Kidney glomerular epithelial cell (primary cell): ENCODE results near the gene PIAS4.
"Not testable (repeated sequence)": the region's sequence is repeated elsewhere in the genome, so short reads cannot be mapped to it uniquely, and the experiment has no call there.

Experiments
- DNase-seq: peaks from one replicate; lab custom pipeline; 2025; lab: John Stamatoyannopoulos, UW

The PIAS4 gene

GRCh38 chr19:3998667-3999412 lies 8.7 kb upstream of the PIAS4 start:
- DNase-seq = not testable (repeated sequence)

- DNase-seq = not testable (repeated sequence)
Observed at GRCh38 chr19:4000798-4001197, 6.7 kb upstream of the PIAS4 start.

DNA sequence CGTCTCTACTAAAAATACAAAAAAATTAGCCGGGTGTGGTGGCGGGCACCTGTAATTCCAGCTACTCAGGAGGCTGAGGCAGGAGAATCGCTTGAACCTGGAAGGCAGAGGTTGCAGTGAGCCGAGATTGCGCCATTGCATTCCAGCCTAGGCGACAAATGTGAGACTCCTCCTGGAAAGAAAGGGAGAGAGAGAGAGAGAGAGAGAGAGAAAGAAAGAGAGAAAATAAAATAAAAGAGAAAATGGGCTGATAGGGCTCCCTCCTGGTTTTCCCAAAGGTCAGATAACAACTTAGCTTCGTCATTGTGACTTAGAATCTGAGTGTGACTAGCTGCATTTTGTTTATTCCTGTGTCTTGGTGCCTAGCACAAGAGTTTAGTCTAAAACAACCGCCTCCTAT lies 2.1 kb upstream of the PIAS4 start:
- DNase-seq = not testable (repeated sequence)

GRCh38 chr19:4007836-4008539 lies 452 bp downstream of the PIAS4 start:
- DNase-seq = no peak

DNA sequence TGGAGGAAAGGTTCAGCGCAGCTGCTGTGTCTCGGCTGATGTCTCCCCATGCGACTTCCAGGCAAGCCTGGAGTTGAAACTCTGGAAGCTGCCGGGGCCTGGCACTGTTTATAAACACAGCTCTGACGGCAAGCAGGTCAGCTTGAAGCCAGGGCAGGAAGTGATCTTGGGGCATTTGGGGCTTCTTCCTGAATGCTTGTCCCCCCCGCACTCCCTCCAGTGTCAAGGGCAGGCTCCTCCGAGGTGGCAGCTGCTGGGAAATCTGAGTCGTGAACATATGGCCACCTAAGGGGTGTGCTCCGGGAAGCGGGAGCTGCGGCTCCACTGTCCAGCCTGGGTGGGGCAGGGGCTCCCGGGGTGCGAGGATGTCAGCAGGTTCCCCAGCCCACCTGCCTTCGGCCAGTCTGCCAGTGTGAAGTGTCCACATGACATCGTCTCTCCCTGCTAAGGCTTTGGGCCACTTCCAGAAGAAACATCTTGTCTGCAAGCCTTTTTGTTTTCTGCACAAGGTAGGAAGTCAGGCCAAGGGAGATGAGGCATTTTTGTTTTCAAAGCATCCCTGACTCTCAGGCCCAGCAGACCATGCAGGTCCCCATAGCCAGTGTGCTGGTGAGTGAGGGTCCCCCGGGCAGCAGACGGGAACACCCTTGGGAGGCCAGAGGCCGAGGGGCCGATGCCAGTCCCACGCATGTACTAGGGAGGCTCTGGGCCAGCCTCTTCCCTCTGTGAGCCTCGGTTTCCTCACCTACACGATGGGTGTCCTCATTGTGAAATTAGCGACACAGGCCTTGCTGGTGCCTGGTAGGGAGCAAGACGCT lies 2.7 kb downstream of the PIAS4 start:
- DNase-seq = no peak

GRCh38 chr19:4010808-4011110 lies 3.2 kb downstream of the PIAS4 start:
- no peak for DNase-seq

DNA sequence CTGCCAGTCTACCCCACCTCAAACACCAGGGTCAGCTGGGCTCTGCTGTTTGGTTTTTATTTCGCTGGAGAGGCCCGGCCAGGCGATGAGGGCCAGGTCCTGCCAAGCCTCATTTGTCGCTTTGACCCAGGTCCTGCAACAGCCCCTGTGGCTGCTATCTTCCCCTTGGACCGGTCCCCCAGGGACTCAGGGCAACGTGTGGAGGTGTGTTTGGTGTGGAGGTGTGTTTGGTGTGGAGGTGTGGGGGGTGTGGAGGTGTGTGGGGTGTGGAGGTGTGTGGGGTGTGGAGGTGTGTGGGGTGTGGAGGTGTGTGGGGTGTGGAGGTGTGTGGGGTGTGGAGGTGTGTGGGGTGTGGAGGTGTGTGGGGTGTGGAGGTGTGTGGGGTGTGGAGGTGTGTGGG lies 3.9 kb downstream of the PIAS4 start:
- not testable (repeated sequence) for DNase-seq

DNA sequence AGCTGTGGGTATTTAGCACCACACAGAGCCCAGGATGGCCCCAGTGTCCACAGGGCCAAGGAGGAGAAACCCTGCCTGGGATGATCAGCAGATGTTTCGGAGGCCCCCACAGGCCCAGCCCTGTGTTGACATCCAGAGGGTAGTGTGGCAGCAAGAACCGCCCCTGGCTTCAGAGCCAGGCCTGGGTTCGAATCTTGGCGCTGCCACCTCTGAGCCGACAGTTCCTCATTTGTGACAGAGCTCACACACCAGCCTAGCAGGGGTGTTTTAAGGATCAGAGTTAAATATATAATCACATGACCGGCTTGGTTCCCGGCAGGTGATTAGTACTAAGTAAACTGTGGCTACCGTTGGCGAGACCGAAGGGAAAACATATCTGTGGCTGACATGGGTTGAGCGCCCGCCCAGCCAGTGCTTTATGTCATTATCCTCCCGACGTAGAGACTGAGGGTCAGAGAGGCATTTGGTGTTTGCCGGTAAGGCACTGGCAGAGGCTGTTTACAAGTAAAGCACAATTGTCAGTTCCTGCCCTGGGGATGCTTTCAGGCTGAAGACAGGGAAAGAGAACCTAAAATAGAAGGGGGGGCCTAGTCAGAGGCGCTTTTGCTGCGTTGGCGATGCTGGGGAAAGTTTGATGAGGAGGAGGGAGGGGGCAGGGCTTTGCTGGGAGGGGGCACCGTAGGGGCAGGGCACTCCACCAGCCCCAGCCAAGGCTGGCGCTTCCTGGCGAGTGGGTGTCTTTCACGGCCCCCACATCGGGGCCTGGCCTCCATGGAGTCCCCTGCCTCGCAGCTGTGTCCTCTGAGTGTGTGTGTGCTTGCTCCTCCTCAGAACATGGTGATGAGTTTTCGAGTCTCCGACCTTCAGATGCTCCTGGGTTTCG lies 4.8 kb downstream of the PIAS4 start:
- DNase-seq = no peak

- DNase-seq = no peak
Observed at GRCh38 chr19:4012975-4013634, 5.6 kb downstream of the PIAS4 start.

GRCh38 chr19:4013886-4014540 lies 6.5 kb downstream of the PIAS4 start:
- DNase-seq = no peak

DNA sequence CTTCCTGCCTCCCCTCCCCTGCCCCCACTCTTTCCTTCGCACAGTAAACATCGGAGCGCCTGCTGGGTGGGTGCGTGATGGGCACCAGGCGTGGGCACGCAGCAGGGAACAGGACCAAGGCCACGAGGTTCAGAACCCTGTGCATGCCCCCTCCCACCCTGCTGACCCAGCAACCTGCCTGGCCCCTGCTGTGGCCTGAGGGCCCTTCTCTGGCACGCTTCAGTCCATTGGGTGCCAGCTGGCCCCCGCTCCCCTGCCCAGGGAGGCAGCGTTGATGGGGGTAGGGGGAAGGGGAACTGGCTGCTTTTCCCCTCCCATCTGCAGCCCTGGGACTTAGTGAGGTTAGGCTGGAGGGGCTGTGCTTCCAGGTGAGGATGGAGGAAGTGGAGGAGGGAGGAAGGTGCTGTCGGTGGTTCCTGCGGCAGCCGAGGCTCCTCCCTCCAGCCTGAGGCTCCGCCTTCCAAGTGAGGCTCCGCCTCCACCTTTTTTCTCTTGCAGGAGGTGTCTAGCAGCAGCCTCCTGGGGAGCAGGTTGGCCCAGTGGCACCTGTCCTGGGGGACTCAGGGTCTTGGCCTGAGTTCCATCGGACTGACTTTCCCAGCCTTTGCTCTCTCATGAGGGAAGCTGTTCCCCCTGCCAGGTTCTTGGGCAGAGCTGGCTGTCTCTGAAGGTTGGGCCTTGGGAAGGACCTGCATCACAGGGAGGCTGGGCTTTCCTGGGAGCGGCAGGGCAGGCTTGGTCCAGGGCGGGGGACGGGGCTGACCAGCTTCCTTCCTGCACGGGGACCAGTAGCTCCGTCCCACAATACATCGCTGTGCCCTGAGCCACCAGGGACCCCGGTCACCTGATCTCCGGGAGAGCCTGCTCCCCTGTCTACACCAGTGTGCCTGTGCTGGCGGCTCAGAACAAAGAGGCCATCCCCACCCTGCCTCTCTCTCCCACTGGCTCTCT lies 7.3 kb downstream of the PIAS4 start:
- no peak for DNase-seq

DNA sequence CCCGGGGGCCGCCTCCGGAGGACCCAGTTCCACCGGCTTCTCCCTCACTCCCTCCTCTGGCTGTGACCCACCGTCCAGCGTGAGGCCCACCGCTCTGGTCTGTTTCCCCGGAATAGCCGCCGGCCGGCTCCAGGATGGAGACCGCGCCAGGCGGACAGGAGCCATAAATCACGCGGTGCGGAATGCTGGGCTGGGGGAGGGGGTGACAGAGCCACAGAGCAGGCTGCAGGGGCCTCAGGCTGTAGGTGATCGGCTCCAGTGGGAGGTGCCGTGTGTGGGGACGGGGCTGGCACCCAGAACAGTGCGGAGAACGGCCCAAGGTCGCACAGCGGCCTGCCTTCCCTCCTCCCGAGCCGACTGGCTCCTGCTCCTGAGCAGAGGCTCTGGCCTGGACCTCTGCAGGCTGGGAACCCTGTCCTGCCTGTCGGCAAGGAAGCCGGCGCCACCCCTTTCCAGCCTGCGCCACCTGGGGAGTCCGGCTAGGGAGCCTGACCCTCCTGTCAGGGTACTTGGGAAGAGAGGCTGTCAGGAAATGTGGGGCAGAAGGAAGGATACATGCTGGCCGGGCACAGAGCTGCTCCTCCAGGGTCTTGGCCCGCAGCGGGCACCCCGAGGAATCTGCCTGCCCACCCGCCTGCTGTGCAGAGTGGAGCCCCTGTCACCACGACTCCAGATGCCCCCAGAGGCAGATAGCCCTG lies 8.3 kb downstream of the PIAS4 start:
- DNase-seq = no peak

DNA sequence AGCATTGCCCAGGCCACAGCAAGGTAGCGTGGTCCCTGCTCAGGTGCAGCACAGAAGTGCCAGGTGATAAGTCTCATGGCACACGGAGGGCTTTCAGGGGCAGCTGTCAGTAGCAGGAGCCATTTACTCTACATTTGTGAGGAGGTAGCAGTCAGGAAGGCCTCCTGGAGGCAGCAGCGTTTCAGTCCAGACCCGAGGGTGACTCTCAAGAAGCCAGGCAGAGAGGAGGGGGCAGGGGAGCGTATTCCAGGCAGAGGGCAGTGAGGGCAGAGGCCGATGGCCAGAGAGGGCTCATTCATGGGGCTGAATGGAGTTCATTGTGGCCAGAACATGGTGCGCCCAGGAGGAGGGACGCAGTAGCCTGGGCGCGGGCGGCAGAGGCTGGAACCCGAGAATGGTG lies 8.9 kb downstream of the PIAS4 start:
- DNase-seq = no peak

- no peak for DNase-seq
Observed at GRCh38 chr19:4016903-4017638, 9.5 kb downstream of the PIAS4 start.

GRCh38 chr19:4018140-4018613 lies 10.6 kb downstream of the PIAS4 start:
- no peak for DNase-seq

DNA sequence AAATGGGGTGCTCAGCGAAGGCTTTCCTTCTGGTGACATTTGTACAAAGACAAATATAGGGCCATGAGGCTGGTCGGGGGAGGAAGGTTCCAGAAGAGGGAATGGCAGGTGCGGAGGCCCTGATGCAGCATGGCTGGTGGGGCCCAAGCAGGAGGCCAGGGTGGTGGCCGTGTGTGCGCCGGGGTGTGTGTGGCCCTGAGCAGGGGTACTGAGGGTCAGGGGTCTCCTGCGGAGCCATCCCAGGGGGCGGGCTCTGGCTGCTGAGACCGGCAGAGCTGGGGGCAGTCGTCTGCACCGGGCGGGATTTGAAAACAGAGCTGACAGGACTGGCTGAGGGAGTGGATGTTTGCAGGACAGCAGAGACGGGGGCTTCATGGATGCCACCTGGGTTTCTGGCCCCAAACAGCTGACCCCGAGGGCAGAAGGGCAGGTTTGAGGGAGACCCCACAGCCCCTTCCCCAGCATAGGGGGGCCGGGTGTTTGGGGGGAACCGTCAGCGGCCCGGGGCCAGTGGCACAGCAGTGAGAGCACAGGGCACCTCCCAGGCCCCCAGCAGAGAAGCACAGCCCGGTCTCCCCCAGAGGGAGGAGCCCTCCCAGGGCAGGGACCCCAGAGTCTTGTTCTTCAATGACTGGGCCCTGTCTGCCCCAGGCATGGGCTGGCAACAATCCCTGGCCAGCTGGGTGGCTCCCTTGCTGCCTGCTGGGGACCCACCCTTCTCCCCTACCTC lies 11.4 kb downstream of the PIAS4 start:
- no peak for DNase-seq

DNA sequence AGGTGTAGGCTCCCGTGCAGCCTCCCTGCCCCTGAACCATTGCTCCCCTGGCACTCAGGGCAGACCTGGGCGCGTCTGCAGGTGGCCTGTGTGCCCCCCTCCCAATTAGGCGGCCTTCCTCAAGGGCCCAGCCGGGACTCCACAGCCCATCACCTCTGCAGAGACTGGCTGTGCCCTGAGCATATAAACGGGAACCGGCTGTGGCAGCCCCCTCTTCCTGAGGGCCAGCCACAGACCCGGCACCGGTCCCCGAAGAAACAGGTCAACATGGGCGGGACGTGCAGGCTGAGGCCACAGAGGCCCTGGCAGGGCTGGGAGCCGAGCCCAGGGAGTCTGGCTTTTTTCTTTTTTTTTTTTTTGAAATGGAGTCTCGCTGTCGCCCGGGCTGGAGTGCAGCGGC lies 12.0 kb downstream of the PIAS4 start:
- no peak for DNase-seq
